Fibroblast of skin of left biceps (primary cell): Measurements from ENCODE around the gene GRIA2.

Experiments used
- DNase-seq, 2 experiments: peaks; one replicate each; pipeline ENCODE4 v3.0.0-alpha.2; 2013; ENCODE audit warnings: low read depth in 2 of 2

The GRIA2 gene

GRCh38 chr4:157372567-157372966 lies 152.0 kb downstream of the GRIA2 start:
- no peak for DNase-seq

- DNase-seq: no peak
These were observed 169.2 kb downstream of the GRIA2 start for GRCh38 chr4:157389741-157390140.

- DNase-seq: no peak
These were observed 184.5 kb downstream of the GRIA2 start for GRCh38 chr4:157405070-157405469.
